HG02938 (cell line): ENCODE data around the gene GNG12.

Experiments
- ATAC-seq: cut with Tn5 transposase; IDR thresholded peaks from one replicate; pipeline ENCODE4 v1.9.1; 2021; ENCODE audit warnings: mild to moderate bottlenecking, moderate library complexity; ENCODE audit not compliant: unreplicated experiment

GNG12 gene

GRCh38 chr1:67832737-67833601 lies at the start of gene GNG12:
TSS of gene GNG12 (minus strand) at chr1:67833467. CDS start at chr1:67707686, 125,781 bp downstream.
- ATAC-seq: no peak

- ATAC-seq: no peak
These were observed 49.1 kb upstream of the GNG12 start for GRCh38 chr1:67882196-67882958.

- ATAC-seq: no peak
These were observed 46.9 kb upstream of the GNG12 start for GRCh38 chr1:67880056-67880601.

- no peak for ATAC-seq
These were observed 46.2 kb upstream of the GNG12 start for GRCh38 chr1:67879485-67879884.

- ATAC-seq: no peak
These were observed 41.3 kb upstream of the GNG12 start for GRCh38 chr1:67874501-67875111.

- ATAC-seq: no peak
These were observed 36.0 kb upstream of the GNG12 start for GRCh38 chr1:67869233-67869632.

- ATAC-seq: no peak
These were observed 30.4 kb upstream of the GNG12 start for GRCh38 chr1:67863637-67864036.

- ATAC-seq: no peak
These were observed 29.4 kb upstream of the GNG12 start for GRCh38 chr1:67862685-67863084.

GRCh38 chr1:67861856-67862516 lies 28.7 kb upstream of the GNG12 start:
- ATAC-seq: no peak

GRCh38 chr1:67860776-67861175 lies 27.5 kb upstream of the GNG12 start:
- no peak for ATAC-seq

GRCh38 chr1:67856921-67857320 lies 23.7 kb upstream of the GNG12 start:
- no peak for ATAC-seq

- no peak for ATAC-seq
These were observed 22.7 kb upstream of the GNG12 start for GRCh38 chr1:67855961-67856360.

- ATAC-seq: no peak
These were observed 22.2 kb upstream of the GNG12 start for GRCh38 chr1:67855444-67855843.

GRCh38 chr1:67853704-67854103 lies 20.4 kb upstream of the GNG12 start:
- ATAC-seq: no peak

- no peak for ATAC-seq
These were observed 18.5 kb upstream of the GNG12 start for GRCh38 chr1:67851800-67852199.

GRCh38 chr1:67850611-67851075 lies 17.4 kb upstream of the GNG12 start:
- ATAC-seq: no peak

- ATAC-seq: no peak
These were observed 16.9 kb upstream of the GNG12 start for GRCh38 chr1:67850151-67850551.

- no peak for ATAC-seq
These were observed 14.2 kb upstream of the GNG12 start for GRCh38 chr1:67847466-67847865.

GRCh38 chr1:67846538-67846937 lies 13.3 kb upstream of the GNG12 start:
- no peak for ATAC-seq

GRCh38 chr1:67844988-67845387 lies 11.7 kb upstream of the GNG12 start:
- ATAC-seq: no peak

- ATAC-seq: no peak
These were observed 10.5 kb upstream of the GNG12 start for GRCh38 chr1:67843746-67844145.
